ENCODE results near the gene GTSF1L.

Gene GTSF1L

GRCh38 chr20:43744966-43745730, 18.3 kb upstream of the GTSF1L start:
- FAIRE-seq, result no peak

GRCh38 chr20:43744151-43744611, 17.4 kb upstream of the GTSF1L start:
- FAIRE-seq, result no peak

GRCh38 chr20:43740642-43741041, 13.8 kb upstream of the GTSF1L start:
- no peak for FAIRE-seq

- FAIRE-seq, result no peak
Measured at GRCh38 chr20:43739148-43739749, 12.4 kb upstream of the GTSF1L start.

- no peak for FAIRE-seq
Measured at GRCh38 chr20:43737925-43738324, 11.1 kb upstream of the GTSF1L start.

GRCh38 chr20:43736588-43737158, 9.9 kb upstream of the GTSF1L start:
- FAIRE-seq, result no peak

- no peak for FAIRE-seq
Measured at GRCh38 chr20:43731927-43732326, 5.1 kb upstream of the GTSF1L start.

GRCh38 chr20:43731469-43731868, 4.7 kb upstream of the GTSF1L start:
- no peak for FAIRE-seq

- no peak for FAIRE-seq
Measured at GRCh38 chr20:43728686-43729255, 2.0 kb upstream of the GTSF1L start.

- FAIRE-seq, result no peak
Measured at GRCh38 chr20:43727980-43728590, 1.3 kb upstream of the GTSF1L start.

GRCh38 chr20:43726333-43726732, 469 bp downstream of the GTSF1L start:
- no peak for FAIRE-seq

GRCh38 chr20:43725666-43726065, 1.1 kb downstream of the GTSF1L start:
- FAIRE-seq, result no peak

- FAIRE-seq, result no peak
Measured at GRCh38 chr20:43724383-43724782, 2.4 kb downstream of the GTSF1L start.

- no peak for FAIRE-seq
Measured at GRCh38 chr20:43723735-43724134, 3.1 kb downstream of the GTSF1L start.

- FAIRE-seq, result no peak
Measured at GRCh38 chr20:43723186-43723585, 3.6 kb downstream of the GTSF1L start.

- no peak for FAIRE-seq
Measured at GRCh38 chr20:43722153-43722505, 4.7 kb downstream of the GTSF1L start.

GRCh38 chr20:43721429-43722152, 5.2 kb downstream of the GTSF1L start:
- no peak for FAIRE-seq

GRCh38 chr20:43721097-43721428, 5.7 kb downstream of the GTSF1L start:
- no peak for FAIRE-seq

GRCh38 chr20:43720007-43720406, 6.8 kb downstream of the GTSF1L start:
- no peak for FAIRE-seq

- FAIRE-seq, result no peak
Measured at GRCh38 chr20:43717616-43717995, 9.2 kb downstream of the GTSF1L start.

GRCh38 chr20:43716757-43717615, 9.8 kb downstream of the GTSF1L start:
- FAIRE-seq, result no peak

GRCh38 chr20:43716123-43716522, 10.7 kb downstream of the GTSF1L start:
- FAIRE-seq, result no peak

Measured in G401.6 (cell line).